Karpas-422 (cell line): ENCODE measurements around the gene POU3F1. TPM values are rescaled to one million over a fixed set of nuclear protein-coding genes. Genes with fewer than 3 reads are reported as not detected.

Experiments
- DNase-seq: peaks from one replicate; pipeline ENCODE4 v3.0.0-alpha.2; 2015
- H2AFZ ChIP-seq: fragments of 200-600 bp; sonication (generic); 2 replicates; pipeline ENCODE4 v1.6.1; 2014; ENCODE audit warnings: antibody characterized with exemption, low read length, mixed read lengths
- H3K27ac ChIP-seq: fragments of 200-600 bp; sonication (generic); 2 replicates; pipeline ENCODE4 v1.5.1; 2014; ENCODE audit warnings: mild to moderate bottlenecking, low read length, moderate library complexity
- H3K27me3 ChIP-seq: fragments of 200-600 bp; sonication (generic); 2 replicates; pipeline ENCODE4 v1.6.1; 2014; ENCODE audit warnings: low read length, mixed read lengths
- H3K36me3 ChIP-seq: fragments of 200-600 bp; sonication (generic); 2 replicates; pipeline ENCODE4 v1.6.1; 2014; ENCODE audit warnings: low read length, mixed read lengths; ENCODE audit not compliant: insufficient read depth
- H3K4me1 ChIP-seq: fragments of 200-600 bp; sonication (generic); 2 replicates; pipeline ENCODE4 v1.6.1; 2014; ENCODE audit warnings: mild to moderate bottlenecking, low read length, mixed read lengths
- H3K4me2 ChIP-seq: fragments of 200-600 bp; sonication (generic); 2 replicates; pipeline ENCODE4 v1.6.1; 2014; ENCODE audit warnings: low read length, low read depth, mild to moderate bottlenecking; ENCODE audit not compliant: poor library complexity, severe bottlenecking
- H3K4me3 ChIP-seq: fragments of 200-600 bp; sonication (generic); 2 replicates; pipeline ENCODE4 v1.5.1; 2014; ENCODE audit warnings: mild to moderate bottlenecking, antibody characterized with exemption, low read length, mixed read lengths
- H3K79me2 ChIP-seq: fragments of 200-600 bp; sonication (generic); 2 replicates; pipeline ENCODE4 v1.6.1; 2014; ENCODE audit warnings: mild to moderate bottlenecking, low read length, mixed read lengths
- H3K9ac ChIP-seq: fragments of 200-600 bp; sonication (generic); 2 replicates; pipeline ENCODE4 v1.6.0; 2014; ENCODE audit warnings: low read length
- H3K9me2 ChIP-seq: fragments of 200-600 bp; sonication (generic), shearing (Covaris generic); replicated peaks from 2 replicates; pipeline ENCODE4 v1.6.0; 2014; ENCODE audit warnings: mild to moderate bottlenecking, low read length, moderate library complexity; ENCODE audit not compliant: insufficient read depth
- H3K9me3 ChIP-seq: fragments of 300-700, 200-600 bp; sonication (generic); 2 replicates; pipeline ENCODE4 v1.6.1; 2014; ENCODE audit warnings: low read length, mixed read lengths
- H4K20me1 ChIP-seq: fragments of 200-600 bp; sonication (generic); 2 replicates; pipeline ENCODE4 v1.6.1; 2014; ENCODE audit warnings: mild to moderate bottlenecking, antibody characterized with exemption, low read length, low read depth; ENCODE audit not compliant: insufficient read depth
- total RNA-seq: library from RNA; depleted of rRNA; stranded (reverse); fragments of >200 nt; shearing (Covaris generic); gene quantifications from 2 replicates; pipeline ENCODE4 v1.2.3, GENCODE V29; 2014; ENCODE audit warnings: low replicate concordance

POU3F1 gene
- total RNA-seq, 1 experiment from 2014 or later = not detected

DNA sequence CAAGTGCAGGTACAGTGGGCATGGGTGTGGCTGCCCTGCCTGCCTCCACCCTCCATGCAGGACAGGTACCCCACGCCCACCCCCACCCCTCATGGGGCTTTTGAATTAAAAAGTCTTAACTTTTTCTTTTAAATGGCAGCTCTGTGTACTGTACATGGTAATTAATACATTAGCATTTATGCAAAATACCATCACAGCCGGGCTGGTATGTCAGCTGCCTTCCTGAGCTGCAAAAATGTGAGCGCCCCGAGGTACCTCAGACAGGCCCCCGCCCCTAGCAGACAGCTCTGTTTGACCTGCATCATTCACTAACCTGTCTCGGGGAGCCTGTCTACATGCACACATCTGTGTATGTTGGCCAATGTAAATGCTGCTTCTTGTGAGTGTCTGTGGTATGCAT, 42.2 kb upstream of the POU3F1 start:
- Histone ChIP-seq H3K27me3 (peaks cover 3% of the 10 kb centered on the region; the same call in 1 of the 2 replicates), H4K20me1 (no peaks in the 10 kb centered on the region), H2AFZ (no peak overlapping the region), H3K9me3 (no peaks in the 10 kb centered on the region), H3K9me2 (no peaks in the 10 kb centered on the region), H3K27ac (no peak overlapping the region), H3K79me2 (no peaks in the 10 kb centered on the region), H3K4me3 (no peak overlapping the region), H3K36me3 (no peaks in the 10 kb centered on the region), H3K4me2 (no peak overlapping the region), H3K4me1 (peaks cover 10% of the 10 kb centered on the region), H3K9ac (no peak overlapping the region)
- DNase-seq = no peak

DNA sequence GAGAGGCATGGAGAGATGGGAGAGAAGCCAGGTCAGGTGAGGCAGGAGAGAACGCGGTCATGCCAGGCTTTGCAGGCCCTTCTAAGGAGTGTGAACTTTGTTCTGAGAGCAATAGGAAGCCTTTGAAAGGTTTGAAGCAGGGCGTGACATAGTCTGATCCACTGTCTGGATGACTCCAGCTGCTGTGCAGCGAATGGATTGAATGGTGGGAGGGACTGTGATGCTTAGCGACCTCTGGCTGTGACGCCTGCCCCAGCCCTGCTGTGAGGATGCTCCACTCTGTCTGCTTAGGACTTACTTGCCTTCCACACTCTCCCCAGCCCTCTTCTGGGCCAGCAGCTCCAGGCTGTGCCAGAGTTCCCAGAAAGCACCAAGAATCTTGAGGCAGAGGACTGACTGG, 41.8 kb upstream of the POU3F1 start:
- DNase-seq = peak; percentile 49
- Histone ChIP-seq H3K9me3 (no peaks in the 10 kb centered on the region), H3K4me3 (no peak overlapping the region), H3K27me3 (peaks cover 3% of the 10 kb centered on the region; the same call in 1 of the 2 replicates), H3K4me1 (peaks cover 10% of the 10 kb centered on the region), H3K4me2 (no peak overlapping the region), H3K9ac (no peak overlapping the region), H3K9me2 (no peaks in the 10 kb centered on the region), H4K20me1 (no peaks in the 10 kb centered on the region), H3K27ac (no peak overlapping the region), H3K79me2 (no peaks in the 10 kb centered on the region), H2AFZ (no peak overlapping the region), H3K36me3 (no peaks in the 10 kb centered on the region)

DNA sequence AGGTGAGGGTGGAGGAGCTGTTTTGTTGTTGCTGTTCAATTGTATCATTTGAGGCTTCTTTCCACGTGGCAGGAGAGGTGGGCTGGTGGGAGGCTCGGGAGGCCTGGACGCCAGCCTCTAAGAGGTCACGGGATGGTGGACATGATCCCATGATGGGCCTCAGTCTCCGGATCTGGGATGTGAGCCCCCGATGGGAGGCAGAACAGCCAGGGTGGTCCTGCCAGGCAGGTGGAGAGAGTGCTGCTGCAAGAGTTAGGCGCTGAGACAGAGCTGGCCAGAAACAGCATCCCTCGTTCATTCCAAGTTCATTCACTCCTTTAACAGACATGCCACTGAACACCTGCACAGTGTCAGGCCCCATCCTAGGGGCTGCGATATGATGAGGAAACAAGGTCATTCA, 41.1 kb upstream of the POU3F1 start:
- H3K27me3 ChIP-seq = no peaks in the 10 kb centered on the region
- H3K9ac ChIP-seq = no peak overlapping the region
- no peak for DNase-seq
- no peaks in the 10 kb centered on the region for H3K36me3 ChIP-seq
- no peak overlapping the region for H3K27ac ChIP-seq
- no peak overlapping the region for H3K4me2 ChIP-seq
- H3K79me2 ChIP-seq = no peaks in the 10 kb centered on the region
- no peaks in the 10 kb centered on the region for H3K9me3 ChIP-seq
- H4K20me1 ChIP-seq = no peaks in the 10 kb centered on the region
- no peaks in the 10 kb centered on the region for H3K9me2 ChIP-seq
- peaks cover 10% of the 10 kb centered on the region for H3K4me1 ChIP-seq
- H3K4me3 ChIP-seq = no peak overlapping the region
- H2AFZ ChIP-seq = no peak overlapping the region

DNA sequence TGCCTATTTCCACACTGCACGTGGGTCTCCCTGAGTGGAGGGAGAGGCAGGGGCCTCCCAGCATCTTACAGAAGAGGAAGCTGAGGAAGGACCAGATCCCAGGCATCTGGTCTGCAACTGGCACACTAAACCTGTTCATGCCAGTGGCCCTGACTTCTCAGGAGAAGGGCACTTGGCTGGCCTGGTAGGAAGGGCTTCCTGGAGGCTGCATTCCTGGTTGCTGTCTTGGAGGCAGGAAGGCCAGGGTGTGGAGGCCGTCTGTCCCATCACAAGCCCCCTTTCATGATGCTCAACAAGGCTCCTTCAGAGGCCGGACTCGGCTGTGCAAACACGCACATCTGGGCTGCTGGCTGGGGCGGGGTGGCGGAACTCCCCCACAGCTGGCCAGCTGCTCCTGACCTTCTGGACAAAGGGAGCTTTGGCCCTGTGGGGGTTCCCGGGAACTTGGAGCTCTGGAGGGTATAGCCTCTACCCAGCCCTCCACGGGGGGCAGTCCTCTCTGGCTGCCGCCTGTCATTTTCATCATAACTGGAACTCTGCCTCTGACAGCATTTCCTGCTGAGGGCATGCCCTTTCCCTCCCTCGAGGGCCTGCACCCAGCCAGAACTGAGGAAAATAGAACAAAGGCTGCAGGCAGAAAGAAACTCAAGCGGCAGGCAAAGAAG, 39.2 kb upstream of the POU3F1 start:
- peaks cover 7% of the 10 kb centered on the region for H3K4me1 ChIP-seq

DNA sequence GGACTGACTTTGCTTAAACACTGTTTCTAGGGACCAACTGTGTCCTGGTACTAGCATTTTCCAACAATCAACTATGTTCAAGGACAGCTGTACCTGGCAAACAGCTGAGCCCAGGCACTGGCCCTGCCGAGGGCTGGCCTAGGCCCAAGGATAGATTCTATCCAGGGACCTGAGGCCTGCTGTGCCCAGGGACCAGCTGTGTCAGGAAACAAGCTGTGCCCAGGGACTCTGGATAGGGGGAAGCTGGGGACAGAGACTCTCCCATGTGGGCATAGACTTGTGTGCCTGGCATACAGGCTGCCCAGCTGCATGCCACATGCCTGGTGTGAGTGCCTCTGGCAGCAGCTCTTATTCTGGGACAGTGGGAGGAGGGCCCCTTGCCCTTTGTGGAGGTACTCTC, 38.1 kb upstream of the POU3F1 start:
- Histone ChIP-seq H3K79me2 (no peaks in the 10 kb centered on the region), H3K27me3 (no peaks in the 10 kb centered on the region), H3K9me3 (no peaks in the 10 kb centered on the region), H3K36me3 (no peaks in the 10 kb centered on the region), H3K4me3 (no peak overlapping the region), H3K9ac (no peak overlapping the region), H3K4me1 (peaks cover 7% of the 10 kb centered on the region), H3K4me2 (no peak overlapping the region), H3K9me2 (no peaks in the 10 kb centered on the region), H4K20me1 (no peaks in the 10 kb centered on the region), H3K27ac (no peak overlapping the region), H2AFZ (no peak overlapping the region)
- DNase-seq = no peak

More for the DNA sequence above, 39.2 kb upstream of the POU3F1 start:
- Histone ChIP-seq H3K9ac (no peak overlapping the region), H3K4me2 (no peak overlapping the region), H3K36me3 (no peaks in the 10 kb centered on the region), H3K9me2 (no peaks in the 10 kb centered on the region), H3K79me2 (no peaks in the 10 kb centered on the region), H2AFZ (no peak overlapping the region), H3K27ac (no peak overlapping the region), H3K9me3 (no peaks in the 10 kb centered on the region), H3K27me3 (no peaks in the 10 kb centered on the region), H3K4me3 (no peak overlapping the region), H4K20me1 (no peaks in the 10 kb centered on the region)
- DNase-seq = no peak

DNA sequence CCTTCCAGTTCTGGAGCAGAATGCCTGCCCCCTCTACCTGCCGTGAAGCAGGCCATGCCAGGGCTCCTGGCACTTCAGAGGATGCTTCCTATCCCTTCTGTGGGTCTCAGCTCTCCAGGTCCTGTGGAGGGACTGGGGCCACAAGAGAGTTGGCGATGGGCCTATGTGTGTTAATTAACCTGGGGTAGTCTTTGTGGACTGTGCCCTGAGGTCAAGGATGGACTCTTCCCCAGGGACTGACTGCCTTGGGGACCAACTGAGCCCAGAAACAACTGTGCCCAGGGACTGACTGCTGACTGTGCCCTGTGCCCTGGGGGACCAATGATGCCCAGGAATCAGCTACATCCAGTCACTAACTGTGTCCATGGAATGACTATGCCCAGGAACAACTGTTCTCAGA, 37.5 kb upstream of the POU3F1 start:
- no peaks in the 10 kb centered on the region for H3K36me3 ChIP-seq
- H3K27me3 ChIP-seq = no peaks in the 10 kb centered on the region
- H3K4me2 ChIP-seq = no peak overlapping the region
- no peak for DNase-seq
- H3K79me2 ChIP-seq = no peaks in the 10 kb centered on the region
- H3K4me3 ChIP-seq = no peak overlapping the region
- no peaks in the 10 kb centered on the region for H4K20me1 ChIP-seq
- peaks cover 7% of the 10 kb centered on the region for H3K4me1 ChIP-seq
- no peak overlapping the region for H2AFZ ChIP-seq
- H3K9ac ChIP-seq = no peak overlapping the region
- H3K9me3 ChIP-seq = no peaks in the 10 kb centered on the region
- H3K9me2 ChIP-seq = no peaks in the 10 kb centered on the region
- no peak overlapping the region for H3K27ac ChIP-seq

DNA sequence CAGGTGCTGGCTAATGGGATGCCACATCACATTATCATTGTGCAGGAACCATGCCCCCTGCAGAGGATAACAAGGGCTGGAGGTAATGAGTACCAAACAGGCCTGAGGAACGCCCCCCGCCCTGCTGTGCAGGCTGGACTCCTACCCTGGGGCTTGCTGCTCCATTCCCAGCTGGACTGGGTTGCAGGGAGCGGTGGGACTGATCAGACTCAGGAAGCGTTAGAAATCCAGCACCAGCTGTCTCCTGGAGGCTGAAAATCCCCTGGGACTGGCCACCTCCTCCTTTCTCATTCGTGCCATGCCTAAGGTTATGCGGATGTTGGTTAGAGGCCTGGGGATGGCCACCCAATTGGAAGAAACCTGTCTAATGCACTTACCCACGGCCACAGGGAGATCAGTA, 36.9 kb upstream of the POU3F1 start:
- DNase-seq = no peak
- Histone ChIP-seq H4K20me1 (no peaks in the 10 kb centered on the region), H3K27me3 (no peaks in the 10 kb centered on the region), H3K4me1 (peaks cover under 1% of the 10 kb centered on the region), H3K9me2 (no peaks in the 10 kb centered on the region), H3K36me3 (no peaks in the 10 kb centered on the region), H3K4me3 (no peak overlapping the region), H3K9ac (no peak overlapping the region), H2AFZ (no peak overlapping the region), H3K27ac (no peak overlapping the region), H3K79me2 (no peaks in the 10 kb centered on the region), H3K9me3 (no peaks in the 10 kb centered on the region), H3K4me2 (no peak overlapping the region)

DNA sequence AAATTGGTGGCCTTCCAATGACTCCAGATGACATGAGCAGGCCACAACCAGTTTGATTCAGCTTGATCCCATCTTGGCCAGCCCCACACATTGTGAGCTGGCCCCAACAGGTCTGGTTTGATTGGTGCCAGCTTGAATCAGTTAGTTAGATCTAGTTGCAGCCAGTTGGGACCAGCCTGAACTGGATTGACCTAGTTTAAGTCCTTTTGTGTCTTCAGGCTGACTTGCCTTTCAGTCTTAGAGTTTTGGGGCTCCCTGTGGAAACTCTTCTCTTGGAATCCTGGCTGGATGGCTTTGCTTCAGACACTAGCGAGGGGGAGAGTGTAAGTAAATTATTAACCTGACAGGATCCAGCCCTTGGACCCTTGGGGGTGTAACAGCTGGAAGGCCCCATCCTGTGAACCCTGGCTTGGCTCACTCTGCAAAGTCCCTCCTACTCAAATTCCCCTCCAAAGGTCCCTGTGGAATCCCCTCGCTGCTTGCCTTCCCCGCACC, 36.2 kb upstream of the POU3F1 start:
- H3K36me3 ChIP-seq = no peaks in the 10 kb centered on the region
- no peaks in the 10 kb centered on the region for H3K9me3 ChIP-seq
- no peak overlapping the region for H2AFZ ChIP-seq
- H3K4me1 ChIP-seq = no peaks in the 10 kb centered on the region
- H3K27me3 ChIP-seq = no peaks in the 10 kb centered on the region
- H3K9me2 ChIP-seq = no peaks in the 10 kb centered on the region
- no peaks in the 10 kb centered on the region for H4K20me1 ChIP-seq
- H3K79me2 ChIP-seq = no peaks in the 10 kb centered on the region
- H3K27ac ChIP-seq = no peak overlapping the region
- H3K4me3 ChIP-seq = no peak overlapping the region
- no peak overlapping the region for H3K9ac ChIP-seq
- H3K4me2 ChIP-seq = no peak overlapping the region
- no peak for DNase-seq
